ENCODE results near the gene LRP1B.
"Not testable (repeated sequence)": the region's sequence is repeated elsewhere in the genome, so short reads cannot be mapped to it uniquely, and the experiment has no call there.

LRP1B gene

DNA sequence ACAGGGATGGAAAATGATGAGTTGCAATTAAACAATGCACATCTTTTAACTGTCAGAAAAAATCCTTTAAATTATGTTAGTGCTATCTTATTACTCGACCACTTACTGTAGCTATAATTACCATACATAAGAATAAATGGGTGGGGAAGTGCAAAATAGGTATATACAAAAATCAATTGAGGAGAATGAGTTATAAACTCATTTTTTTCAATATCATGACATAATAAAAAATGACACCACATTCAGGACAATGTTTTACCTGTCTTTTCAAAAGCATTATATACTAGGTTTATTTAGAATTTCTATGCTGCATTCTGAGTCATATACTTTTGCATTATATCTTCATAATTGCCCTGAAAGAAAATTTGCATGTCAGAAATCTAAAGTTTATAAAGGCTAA, 1533.6 kb downstream of the LRP1B start:
- in situ Hi-C loops (cut with MboI; ENCODE audit: low sequenced_read_pairs), result no loop called here

DNA sequence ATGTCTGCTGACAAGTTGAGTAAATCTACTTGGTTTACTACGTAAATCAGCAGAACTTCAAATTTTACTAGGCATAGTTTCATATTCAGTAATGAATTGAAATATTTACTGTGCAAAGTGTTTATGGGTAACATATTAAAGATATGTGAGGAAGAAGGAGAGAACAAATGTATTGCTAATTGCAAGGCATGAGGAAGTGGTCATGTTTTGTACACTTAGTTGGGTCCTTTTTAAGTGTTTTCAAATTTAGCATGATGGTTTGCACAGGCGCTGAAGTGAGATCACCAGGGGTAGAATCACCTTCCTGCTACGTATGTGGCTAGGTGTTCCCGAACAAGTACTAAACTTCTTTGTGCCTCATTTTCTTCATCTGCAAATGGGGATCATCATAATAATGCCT, 1534.4 kb downstream of the LRP1B start:
- in situ Hi-C loops (cut with MboI; ENCODE audit: low sequenced_read_pairs), result no loop called here

DNA sequence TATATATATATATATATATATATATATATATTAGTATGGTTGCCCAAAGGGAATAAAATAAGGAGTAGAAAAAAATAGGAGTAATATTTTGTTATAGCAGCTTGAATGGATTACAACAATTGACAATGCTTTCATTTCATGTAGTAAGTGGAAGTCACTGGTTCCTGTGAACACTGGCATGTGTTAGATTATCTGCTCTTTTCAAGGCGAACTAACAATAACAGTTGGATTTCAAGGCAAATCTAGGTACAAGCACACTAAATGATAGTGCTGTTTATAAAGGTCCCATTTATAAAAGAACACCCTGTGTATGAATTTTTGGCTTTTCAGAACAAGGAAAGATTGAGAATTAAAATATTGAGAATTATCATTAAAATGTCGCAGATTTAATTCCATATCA, 1535.7 kb downstream of the LRP1B start:
- in situ Hi-C loops (cut with MboI; ENCODE audit: low sequenced_read_pairs), result no loop called here

DNA sequence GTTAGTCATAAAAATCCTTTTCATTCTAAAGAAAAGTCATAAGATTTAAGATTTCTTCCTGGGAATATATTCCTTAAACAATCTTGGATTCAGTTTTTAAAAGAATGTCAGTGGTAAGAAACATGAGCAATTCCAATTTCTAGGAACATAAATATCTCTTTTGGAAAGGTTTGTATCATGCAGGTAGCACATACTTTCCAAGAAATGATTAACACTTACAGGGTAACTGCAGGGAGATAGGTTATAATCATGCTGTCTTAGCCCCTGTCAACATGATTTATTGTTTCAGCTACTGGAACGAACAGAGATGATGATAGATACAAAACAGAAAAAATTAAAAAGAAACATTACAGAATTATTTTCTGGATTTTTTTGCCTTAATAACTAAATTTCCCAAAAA, 1537.7 kb downstream of the LRP1B start:
- in situ Hi-C loops (cut with MboI; ENCODE audit: low sequenced_read_pairs), result no loop called here

DNA sequence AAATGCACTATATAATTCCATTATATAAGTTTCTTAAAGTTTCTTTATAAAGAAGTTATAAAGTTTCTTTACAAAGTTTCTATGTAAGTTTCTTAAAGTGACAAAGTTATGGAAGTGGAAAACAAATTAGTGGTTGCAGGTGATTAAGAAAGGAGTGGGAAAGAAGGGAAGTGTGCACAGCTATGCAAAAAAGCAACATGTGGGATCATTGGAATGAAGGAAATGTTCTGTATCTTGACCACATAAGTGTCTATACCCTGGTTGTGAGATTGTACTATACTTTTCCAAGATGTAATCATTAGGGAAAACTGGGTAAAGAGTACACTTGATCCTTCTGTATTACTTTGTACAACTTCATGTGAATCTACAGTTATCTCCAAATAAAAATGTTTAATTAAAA, 1541.1 kb downstream of the LRP1B start:
- in situ Hi-C loops (cut with MboI; ENCODE audit: low sequenced_read_pairs), result no loop called here

DNA sequence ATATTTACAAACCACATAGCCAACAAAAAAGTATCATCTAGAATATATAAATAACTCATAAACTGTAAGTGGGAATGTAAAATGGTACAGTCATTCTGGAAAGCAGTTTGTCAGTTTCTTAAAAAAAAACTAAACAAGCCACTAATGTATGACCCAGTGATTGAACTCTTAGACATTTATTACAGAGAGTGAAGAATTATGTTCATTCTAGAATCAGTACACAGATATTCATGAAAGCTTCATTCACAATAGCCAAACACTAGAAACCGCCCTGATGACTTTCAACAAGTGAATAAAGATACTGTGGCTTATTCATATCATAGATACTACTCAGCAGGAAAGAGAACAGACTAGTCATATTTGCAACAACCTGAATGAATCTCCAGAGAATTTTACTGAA, 1541.5 kb downstream of the LRP1B start:
- in situ Hi-C loops (cut with MboI; ENCODE audit: low sequenced_read_pairs), result no loop called here

DNA sequence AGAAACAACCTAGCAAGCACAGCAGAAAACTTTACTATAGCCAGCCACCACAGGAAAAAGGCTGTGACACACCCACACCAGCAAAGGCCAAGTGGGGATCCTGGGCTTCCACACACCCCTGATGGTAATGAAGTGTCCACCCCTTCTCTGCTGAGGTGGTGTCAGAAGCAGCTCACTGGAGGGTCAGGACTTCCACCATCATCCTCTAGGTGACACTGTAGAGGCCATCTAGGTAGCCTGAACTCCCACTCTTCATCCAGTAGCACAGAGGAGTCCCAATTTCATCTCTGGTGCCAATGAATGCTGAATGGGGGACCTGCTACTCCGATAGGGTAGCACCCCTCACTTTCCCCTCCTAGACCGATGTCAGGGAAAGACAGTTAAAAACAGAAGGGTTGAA, 1544.4 kb downstream of the LRP1B start:
- in situ Hi-C loops (cut with MboI; ENCODE audit: low sequenced_read_pairs), result no loop called here

DNA sequence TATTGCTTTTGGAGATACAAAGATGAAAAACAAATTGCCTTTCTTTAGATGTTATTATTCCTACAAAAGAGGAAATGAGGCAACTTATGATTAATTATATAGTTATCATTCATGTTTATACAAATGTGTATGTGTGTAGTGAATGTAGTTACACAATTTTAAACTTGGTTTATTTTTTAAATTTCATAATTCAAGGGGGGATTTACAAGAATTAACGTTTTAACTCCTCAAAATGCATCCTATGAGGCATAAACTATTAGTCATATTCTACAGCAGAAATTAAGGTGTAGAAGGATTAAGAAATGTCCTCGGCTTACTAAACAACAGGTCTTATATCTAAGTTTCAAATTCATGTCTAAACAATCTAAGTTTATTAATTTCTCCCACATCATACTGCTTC, 1545.8 kb downstream of the LRP1B start:
- in situ Hi-C loops (cut with MboI; ENCODE audit: low sequenced_read_pairs), result no loop called here

DNA sequence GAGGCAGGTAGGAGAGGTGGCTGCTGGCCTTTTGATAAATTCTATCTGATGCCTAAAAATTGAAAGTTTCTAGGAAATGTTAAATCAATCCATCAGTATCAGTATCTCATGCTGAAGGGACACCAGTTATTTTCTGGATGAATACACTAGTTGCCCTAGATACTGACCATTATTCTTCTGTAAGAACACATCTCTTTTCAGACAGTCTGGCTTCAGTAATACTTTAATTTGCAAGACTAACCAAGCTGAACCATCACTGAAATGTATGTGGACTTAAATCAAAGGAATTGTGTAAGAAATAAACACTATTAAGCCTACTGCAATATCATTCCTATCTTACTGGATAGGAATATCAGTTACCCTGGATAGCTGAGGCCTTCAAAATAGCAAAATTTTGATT, 1546.3 kb downstream of the LRP1B start:
- in situ Hi-C loops (cut with MboI; ENCODE audit: low sequenced_read_pairs), result no loop called here

DNA sequence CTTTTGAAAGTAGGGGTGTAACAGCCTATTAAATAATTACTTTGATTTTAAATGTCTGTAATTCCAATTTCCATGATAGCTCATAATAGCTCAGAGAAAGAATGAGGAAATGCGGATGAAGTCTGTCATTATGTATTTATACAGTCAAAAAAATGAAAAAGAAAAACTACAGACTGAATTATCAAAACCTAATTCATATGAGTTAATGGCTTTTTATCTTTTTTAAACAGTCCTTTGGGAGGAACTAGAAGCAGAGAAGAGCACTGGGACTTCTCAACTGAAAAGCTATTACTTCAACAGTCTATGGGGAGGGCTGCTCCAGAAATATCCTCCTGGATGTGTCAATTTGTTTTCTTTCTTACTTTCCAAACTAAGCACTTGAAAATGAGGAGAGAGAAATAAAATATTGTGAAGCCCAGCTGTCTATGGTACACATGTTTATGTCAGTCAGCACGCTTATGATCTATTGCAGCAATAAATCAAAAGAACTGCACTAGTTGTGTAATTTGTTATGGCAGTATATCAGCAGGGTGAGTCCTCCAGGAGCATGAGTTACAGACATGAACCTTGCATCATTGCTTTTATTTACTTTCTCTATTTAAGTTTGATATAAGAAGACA, 1550.2 kb downstream of the LRP1B start:
- in situ Hi-C loops (cut with MboI; ENCODE audit: low sequenced_read_pairs), result no loop called here

DNA sequence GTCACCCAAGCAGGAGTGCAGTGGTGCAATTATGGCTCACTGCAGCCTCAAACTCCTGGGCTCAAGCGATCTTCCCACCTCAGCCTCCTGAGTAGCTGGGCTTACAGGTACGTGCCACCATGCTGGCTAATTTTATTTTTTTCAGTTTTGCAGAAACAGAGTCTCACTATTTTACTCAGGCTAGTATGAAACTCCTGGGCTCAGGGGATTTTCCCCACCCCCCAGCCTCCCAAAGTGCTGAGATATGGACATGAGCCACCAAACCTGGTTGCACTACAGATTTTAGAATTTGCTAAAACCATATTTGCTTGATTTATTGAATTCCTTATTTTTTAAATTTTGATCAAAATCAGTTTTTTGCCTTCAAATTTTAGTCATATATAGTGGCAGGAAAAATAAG, 1553.4 kb downstream of the LRP1B start:
- in situ Hi-C loops (cut with MboI; ENCODE audit: low sequenced_read_pairs), result no loop called here

DNA sequence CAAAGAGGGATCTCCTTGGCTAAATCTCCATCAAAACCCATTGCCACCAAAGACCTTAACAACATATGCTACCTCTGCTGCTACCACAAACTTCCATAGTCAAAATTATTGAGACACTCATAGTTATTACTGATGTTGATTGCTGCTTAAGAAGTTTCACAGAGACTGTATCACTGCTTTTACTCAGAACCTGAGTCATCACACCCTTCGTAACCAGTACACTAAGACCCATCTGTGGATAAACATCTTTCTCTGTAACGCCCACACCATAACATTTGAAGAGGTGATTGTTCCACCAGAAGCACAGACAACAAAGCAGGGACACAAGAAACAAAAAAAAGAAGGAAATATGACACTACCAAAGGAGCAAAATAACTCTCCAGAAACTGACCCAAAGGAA, 1563.1 kb downstream of the LRP1B start:
- in situ Hi-C loops (cut with MboI; ENCODE audit: low sequenced_read_pairs), result no loop called here

DNA sequence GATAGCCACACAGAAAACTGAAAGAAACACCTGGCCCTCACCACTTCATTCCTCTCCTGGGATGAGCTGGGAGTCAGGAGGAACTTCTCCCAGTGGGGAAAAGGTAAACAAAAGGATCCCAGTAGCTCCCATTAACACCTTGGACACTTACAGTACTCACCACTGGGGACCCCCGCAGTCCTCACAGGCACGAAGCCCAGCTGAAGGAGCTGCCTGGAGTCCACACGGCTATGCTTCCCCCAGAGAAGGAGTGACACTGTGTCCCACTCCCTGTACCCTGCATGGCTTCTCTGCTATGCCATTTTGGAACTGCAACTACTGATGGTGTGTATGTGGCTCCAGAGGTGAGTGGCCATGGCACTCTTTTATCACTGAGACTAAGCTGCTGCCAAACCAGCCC, 1565.1 kb downstream of the LRP1B start:
- in situ Hi-C loops (cut with MboI; ENCODE audit: low sequenced_read_pairs), result no loop called here

DNA sequence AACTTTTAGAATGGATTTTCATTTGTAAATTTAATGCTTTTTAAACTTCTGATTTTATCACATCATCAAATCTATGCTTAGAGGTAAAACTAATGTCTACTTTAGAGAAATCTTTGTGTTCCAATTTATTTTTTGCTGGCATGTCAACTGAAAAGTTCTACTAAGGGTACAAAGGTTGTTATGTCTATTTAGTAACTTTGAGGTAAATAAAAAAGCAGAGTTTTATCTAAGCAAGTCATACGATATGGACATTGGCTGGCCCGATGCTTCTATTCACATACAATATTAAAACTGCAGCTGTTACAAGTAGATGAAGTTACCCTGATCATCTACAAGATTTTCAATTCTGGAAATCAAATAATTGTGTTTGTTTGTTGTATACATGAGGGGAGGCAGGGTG, 1575.1 kb downstream of the LRP1B start:
- in situ Hi-C loops (cut with MboI; ENCODE audit: low sequenced_read_pairs), result no loop called here

DNA sequence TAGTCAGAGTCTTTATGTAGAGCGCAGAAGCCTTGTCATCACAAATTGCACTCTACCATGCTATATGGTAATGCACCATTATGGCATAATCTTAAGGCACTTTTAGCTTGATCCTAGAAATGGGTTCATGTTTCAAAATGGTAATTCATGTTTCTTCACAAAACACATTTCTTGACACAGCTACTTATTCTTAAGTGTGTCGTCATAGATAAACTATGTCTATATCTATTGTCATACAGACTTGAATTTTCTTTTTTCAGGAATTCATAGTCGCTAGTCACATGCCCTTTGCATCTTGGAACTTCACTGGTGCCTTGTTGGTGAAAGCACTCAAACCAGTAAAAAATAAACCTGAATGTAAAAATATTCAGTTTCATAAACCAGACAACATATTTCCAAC, 1578.2 kb downstream of the LRP1B start:
- in situ Hi-C loops (cut with MboI; ENCODE audit: low sequenced_read_pairs), result no loop called here

DNA sequence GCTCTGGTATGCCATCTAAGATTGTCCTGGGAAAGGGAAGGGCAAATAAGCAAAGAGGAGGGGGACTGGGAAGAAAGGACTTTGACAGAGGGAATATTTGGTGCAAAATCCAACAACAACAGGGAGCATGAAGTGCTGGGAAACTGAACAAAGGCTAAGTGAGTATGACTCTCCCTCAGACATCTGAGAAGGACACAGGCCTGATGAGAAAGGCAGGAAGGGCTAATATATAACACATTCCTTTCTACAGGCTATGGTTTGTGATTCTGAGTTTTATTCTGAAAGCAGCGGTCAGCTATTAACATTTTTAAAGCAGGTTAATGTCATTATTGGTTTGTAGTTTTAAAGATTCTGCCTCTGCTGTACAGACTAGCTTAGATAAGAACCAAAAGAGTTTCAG, 1579.5 kb downstream of the LRP1B start:
- in situ Hi-C loops (cut with MboI; ENCODE audit: low sequenced_read_pairs), result no loop called here

DNA sequence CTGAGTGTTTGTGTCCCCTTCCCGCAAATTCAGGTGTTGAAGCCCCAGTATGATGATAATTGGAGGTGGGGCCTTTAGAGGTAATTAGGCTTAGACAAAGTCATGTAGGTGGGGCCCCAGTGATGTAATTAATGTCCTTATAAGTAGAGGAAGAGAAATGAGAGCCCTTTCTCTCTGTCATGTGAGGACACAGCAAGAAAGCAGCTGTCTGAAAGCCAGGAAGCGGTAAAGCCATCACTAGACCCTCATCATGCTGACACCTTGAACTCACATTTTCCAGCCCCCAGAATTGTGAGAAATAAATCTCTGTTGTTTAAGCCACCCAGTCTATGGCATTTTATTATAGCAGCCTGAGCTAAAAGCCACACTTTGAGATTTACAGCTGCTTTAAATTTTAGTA, 1580.0 kb downstream of the LRP1B start:
- in situ Hi-C loops (cut with MboI; ENCODE audit: low sequenced_read_pairs), result no loop called here

DNA sequence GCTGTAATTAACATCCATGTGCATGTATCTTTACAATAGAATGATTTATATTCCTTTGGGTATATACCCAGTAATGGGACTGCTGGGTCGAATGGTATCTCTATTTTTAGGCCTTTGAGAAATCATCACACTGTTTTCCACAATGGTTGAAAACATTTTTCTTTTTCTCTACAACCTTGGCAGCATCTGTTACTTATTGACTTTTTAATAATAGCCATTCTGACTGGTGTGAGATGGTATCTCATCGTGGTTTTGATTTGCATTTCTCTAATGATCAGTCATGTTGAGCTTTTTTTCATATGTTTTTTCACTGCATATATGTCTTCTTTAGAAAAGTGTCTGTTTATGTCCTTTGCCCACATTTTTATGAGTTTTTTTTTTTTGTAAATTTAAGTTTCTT, 1586.0 kb downstream of the LRP1B start:
- in situ Hi-C loops (cut with MboI; ENCODE audit: low sequenced_read_pairs), result not testable (repeated sequence)

DNA sequence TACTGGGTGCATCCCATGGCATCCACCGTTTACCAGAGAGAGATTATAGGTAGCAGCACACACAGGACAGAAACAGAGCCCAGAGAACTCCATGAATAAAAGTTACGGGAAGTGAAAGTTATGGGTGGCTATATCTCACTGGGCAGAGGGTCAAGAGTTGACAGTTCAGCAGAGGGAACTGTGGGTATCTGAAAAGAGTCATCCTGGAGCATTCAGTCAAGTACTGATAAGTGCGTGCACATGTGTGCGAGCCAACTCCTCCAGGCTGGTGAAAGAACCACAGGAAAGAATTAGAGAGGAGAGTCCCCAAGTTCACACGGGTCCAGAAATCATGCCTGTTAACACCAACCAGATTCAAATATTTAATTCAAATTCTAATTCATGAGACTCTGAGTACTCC, 1588.2 kb downstream of the LRP1B start:
- in situ Hi-C loops (cut with MboI; ENCODE audit: low sequenced_read_pairs), result no loop called here

DNA sequence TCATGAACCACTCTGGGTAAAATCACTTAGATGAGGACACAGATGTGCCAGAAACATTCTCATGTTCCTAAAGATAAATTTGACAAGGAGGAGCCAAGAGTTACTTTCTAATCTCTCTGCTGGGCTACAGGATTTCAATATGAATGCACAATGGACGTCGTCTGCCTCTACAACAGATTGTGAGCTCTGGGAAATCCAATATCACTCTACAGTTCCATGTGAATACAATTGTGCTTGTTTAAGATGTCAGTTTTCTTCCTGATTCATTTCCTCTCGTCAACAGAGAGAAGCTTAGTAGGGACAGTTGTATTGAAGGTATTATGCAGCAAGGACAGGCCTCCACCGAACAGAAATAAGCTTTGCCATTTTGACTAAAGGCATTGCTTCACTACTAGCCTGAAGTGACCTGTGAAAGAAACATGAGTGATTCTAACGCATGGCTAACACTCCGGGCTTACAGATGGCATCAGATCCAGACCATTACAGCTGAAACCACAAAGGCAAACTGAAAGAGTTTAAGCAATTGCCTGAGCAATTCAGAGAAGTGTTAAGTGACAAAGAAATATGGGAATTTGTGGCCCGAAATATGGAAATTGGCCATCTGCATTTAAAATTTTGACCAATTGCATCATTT, 1591.5 kb downstream of the LRP1B start:
- in situ Hi-C loops (cut with MboI; ENCODE audit: low sequenced_read_pairs), result no loop called here

DNA sequence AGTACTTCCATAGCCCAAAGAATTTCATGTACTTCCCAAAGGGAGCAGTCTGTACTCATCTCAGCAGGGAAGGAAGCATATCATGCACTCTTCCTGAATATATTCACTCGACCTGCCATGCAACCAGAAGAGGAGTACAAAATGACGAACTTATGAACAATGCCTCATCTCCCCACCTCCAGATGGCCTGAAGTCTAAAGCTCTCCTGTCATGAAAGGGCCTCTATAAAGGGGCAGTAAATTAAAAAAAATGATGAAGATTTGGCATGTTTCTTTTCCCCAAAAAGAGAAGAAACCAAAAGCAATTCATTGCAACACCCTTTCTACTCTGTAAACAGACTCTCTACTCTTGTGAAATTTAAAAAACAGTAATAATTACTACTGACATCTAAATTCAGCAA, 1601.1 kb downstream of the LRP1B start:
- in situ Hi-C loops (cut with MboI; ENCODE audit: low sequenced_read_pairs), result no loop called here

DNA sequence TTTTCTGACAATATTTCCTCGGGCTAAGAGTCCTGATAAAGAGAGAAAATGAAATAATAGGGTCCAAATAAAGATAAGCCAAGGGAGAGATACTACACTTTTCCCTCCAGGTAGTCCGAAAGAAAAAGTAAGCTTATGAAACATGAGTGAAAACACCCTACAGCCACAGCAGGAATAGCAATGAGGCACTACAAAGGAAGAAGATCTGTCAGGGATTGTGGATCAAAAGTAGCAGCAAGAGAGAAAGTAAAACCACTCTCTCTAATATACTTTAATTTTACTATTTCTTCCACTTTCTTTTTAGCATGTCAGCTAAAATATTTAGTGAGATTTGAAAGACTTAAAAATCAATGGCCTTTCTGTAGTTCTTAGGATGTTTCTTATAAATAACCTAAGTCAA, 1601.8 kb downstream of the LRP1B start:
- in situ Hi-C loops (cut with MboI; ENCODE audit: low sequenced_read_pairs), result no loop called here

DNA sequence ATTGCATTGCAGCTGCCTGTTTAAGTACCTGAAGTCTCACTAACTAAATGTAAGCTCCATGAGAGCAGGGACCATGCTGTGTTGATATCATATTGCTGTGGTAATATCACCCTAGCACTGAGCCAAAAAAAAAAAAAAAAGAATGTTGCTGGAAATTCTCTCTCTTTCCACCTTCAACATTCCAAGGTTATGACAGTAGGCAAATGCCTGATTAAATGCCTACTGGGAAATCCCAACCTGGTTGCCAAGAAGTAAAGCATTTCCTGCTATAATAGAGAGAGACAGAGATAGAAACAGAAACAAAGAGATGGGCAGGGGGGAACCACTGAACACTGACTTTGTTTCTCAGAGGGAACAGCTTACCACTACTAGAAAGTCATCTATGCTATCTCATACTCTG, 1604.2 kb downstream of the LRP1B start:
- in situ Hi-C loops (cut with MboI; ENCODE audit: low sequenced_read_pairs), result no loop called here
